ENCODE measurements around the gene CYBC1. TPM values are rescaled to one million over a fixed set of nuclear protein-coding genes. Genes with fewer than 3 reads are reported as not detected.

The CYBC1 gene
- total and polyA plus RNA-seq, 2 of the 4 experiments (the other 2 are of a cell fraction), result 75.1 to 76.7 TPM

DNA sequence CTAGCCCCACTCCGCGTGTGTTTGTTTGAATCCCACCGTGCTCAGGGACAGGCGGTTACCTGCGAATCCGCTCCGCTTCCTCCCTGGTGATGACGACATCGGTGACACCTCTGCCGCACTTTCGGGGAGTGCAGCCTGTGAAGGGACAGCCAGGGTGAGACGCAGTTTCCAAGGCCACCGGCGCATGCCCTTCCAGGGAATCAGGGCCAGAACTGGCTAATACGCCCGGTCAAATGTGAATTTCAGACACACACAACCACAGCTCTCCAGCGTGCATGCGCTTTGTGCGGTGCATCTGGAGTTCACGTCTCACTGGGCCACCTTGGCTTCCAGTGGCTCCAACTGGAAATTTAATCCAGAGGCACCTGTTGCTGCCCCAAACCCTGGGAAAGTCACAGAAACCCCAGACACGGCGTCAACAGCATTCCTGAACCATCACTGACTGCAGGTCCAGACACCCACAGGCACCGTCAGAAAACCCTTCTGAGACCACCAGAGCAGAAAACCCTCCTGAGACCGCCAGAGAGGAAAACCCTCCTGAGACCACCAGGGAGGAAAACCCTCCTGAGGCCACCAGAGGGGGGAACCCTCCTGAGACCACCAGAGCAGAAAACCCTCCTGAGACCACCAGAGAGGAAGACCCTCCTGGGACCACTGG lies 39.0 kb downstream of the CYBC1 start:
- Histone ChIP-seq H3K36me3 (ENCODE audit: control insufficient read depth, insufficient read depth, low read length) (no peaks in the 10 kb centered on the region), H3K14ac (replicated peaks; ENCODE audit: low read depth, low read length) (no peak overlapping the region), H4K8ac (ENCODE audit: low read depth in 2 of 2, low read length in 2 of 2) (no peak overlapping the region), H2AK9ac (replicated peaks; ENCODE audit: low read depth, low read length, poor library complexity) (no peak overlapping the region), H3K4ac (ENCODE audit: low read depth, low read length) (no peak overlapping the region), H3K79me1 (ENCODE audit: low read depth in 1 of 2, low read length in 2 of 2) (peaks cover 0 to 16% of the 10 kb centered on the region in 2 experiments; a peak in 2 of 4 replicates), H3K4me2 (ENCODE audit: low read depth, low read length) (no peak overlapping the region), H2AFZ (replicated peaks; ENCODE audit: low read length, poor library complexity) (no peak overlapping the region), H3K9ac (ENCODE audit: low read depth, low read length) (no peak overlapping the region), H2BK120ac (ENCODE audit: low read depth, low read length) (no peak overlapping the region), H3K9me1 (ENCODE audit: insufficient read depth, low read length) (no peaks in the 10 kb centered on the region), H2BK15ac (ENCODE audit: low read depth, low read length) (no peak overlapping the region), H4K91ac (ENCODE audit: insufficient read depth, low read depth, low read length) (no peak overlapping the region), H4K20me1 (ENCODE audit: insufficient read depth, low read length) (peaks cover 19% of the 10 kb centered on the region), H3K23ac (ENCODE audit: low read depth, low read length) (no peak overlapping the region), H2AK5ac (ENCODE audit: low read depth, low read length) (no peak overlapping the region), H3K4me1 (ENCODE audit: control insufficient read depth, insufficient read depth, low read length) (no peaks in the 10 kb centered on the region), H2BK5ac (ENCODE audit: low read depth, low read length, poor library complexity, severe bottlenecking) (no peak overlapping the region), H3K27ac (ENCODE audit: insufficient read depth, low read length) (no peak overlapping the region), H2BK20ac (ENCODE audit: low read depth, low read length) (no peak overlapping the region), H4K5ac (ENCODE audit: low read depth, low read length) (no peak overlapping the region), H3K9me3 (ENCODE audit: control insufficient read depth, insufficient read depth, low read length) (no peaks in the 10 kb centered on the region), H3K18ac (ENCODE audit: low read depth, low read length) (no peak overlapping the region), H3K27me3 (ENCODE audit: control insufficient read depth, insufficient read depth, low read length) (no peaks in the 10 kb centered on the region), H3K4me3 (ENCODE audit: insufficient read depth, low read depth, low read length) (no peak overlapping the region), H3K56ac (ENCODE audit: extremely low read depth, insufficient read depth, low read length) (no peak overlapping the region)
- dilution Hi-C loops (cut with HindIII; ENCODE audit: low sequenced_read_pairs, unreplicated experiment) (no loop called here), intact Hi-C loops (cut with micrococcal nuclease) (loop anchor here (5.0 kb wide), 1 partner anchor 169 kb away; no protein-coding TSS in a partner anchor), in situ Hi-C loops (cut with MboI; ENCODE audit: low sequenced_read_pairs) (no loop called here)
- no peak for TF ChIP-seq POLR2A (IDR thresholded peaks at IDR 0.05; ENCODE audit: low read depth, low read length)
- no peak for TF ChIP-seq MAFK (IDR thresholded peaks at IDR 0.05; ENCODE audit: low read depth, low read length)
- TF ChIP-seq MXI1 (IDR thresholded peaks at IDR 0.05; ENCODE audit: borderline replicate concordance, low read depth, low read length), result no peak
- no peak for TF ChIP-seq FOS (IDR thresholded peaks at IDR 0.05; ENCODE audit: low read depth, low read length)
- TF ChIP-seq CEBPB (IDR thresholded peaks at IDR 0.05; ENCODE audit: low read depth, low read length), result no peak
- no peak for TF ChIP-seq BHLHE40 (IDR thresholded peaks at IDR 0.05; ENCODE audit: low read depth, low read length)
- TF ChIP-seq RAD21 (IDR thresholded peaks at IDR 0.05; ENCODE audit: low read length), result no peak
- TF ChIP-seq, protein P1, sequence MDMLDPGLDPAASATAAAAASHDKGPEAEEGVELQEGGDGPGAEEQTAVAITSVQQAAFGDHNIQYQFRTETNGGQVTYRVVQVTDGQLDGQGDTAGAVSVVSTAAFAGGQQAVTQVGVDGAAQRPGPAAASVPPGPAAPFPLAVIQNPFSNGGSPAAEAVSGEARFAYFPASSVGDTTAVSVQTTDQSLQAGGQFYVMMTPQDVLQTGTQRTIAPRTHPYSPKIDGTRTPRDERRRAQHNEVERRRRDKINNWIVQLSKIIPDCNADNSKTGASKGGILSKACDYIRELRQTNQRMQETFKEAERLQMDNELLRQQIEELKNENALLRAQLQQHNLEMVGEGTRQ (IDR thresholded peaks at IDR 0.05; ENCODE audit: low read depth, low read length), result no peak
- TF ChIP-seq, protein P2, sequence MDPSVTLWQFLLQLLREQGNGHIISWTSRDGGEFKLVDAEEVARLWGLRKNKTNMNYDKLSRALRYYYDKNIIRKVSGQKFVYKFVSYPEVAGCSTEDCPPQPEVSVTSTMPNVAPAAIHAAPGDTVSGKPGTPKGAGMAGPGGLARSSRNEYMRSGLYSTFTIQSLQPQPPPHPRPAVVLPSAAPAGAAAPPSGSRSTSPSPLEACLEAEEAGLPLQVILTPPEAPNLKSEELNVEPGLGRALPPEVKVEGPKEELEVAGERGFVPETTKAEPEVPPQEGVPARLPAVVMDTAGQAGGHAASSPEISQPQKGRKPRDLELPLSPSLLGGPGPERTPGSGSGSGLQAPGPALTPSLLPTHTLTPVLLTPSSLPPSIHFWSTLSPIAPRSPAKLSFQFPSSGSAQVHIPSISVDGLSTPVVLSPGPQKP (IDR thresholded peaks at IDR 0.05; ENCODE audit: borderline replicate concordance, low read depth, low read length), result no peak
- no peak for TF ChIP-seq CHD1 (IDR thresholded peaks at IDR 0.05; ENCODE audit: low read depth, low read length)
- TF ChIP-seq, protein P3, sequence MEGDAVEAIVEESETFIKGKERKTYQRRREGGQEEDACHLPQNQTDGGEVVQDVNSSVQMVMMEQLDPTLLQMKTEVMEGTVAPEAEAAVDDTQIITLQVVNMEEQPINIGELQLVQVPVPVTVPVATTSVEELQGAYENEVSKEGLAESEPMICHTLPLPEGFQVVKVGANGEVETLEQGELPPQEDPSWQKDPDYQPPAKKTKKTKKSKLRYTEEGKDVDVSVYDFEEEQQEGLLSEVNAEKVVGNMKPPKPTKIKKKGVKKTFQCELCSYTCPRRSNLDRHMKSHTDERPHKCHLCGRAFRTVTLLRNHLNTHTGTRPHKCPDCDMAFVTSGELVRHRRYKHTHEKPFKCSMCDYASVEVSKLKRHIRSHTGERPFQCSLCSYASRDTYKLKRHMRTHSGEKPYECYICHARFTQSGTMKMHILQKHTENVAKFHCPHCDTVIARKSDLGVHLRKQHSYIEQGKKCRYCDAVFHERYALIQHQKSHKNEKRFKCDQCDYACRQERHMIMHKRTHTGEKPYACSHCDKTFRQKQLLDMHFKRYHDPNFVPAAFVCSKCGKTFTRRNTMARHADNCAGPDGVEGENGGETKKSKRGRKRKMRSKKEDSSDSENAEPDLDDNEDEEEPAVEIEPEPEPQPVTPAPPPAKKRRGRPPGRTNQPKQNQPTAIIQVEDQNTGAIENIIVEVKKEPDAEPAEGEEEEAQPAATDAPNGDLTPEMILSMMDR (conservative IDR thresholded peaks at IDR 0.05; ENCODE audit: low read depth, low read length), result no peak
- TF ChIP-seq MAZ (IDR thresholded peaks at IDR 0.05; ENCODE audit: borderline replicate concordance, low read depth, low read length), result no peak
- TF ChIP-seq NFE2L2 (IDR thresholded peaks at IDR 0.05; ENCODE audit: low read depth, low read length), result no peak
- TF ChIP-seq SMC3 (IDR thresholded peaks at IDR 0.05; ENCODE audit: low read depth, low read length), result no peak
- 95% methylated on average over 11 of the region's 24 CpGs; no CpG with 5 or more reads in 1 of the 2 experiments for WGBS, 2 experiments (ENCODE audit: extremely low coverage in 2 of 2, insufficient read length in 1 of 2)
- ChIA-PET CTCF (no interaction called here), POLR2A (ENCODE audit: unreplicated experiment) (no interaction called here)
- DNase-seq (no peak), ATAC-seq (ENCODE audit: low read depth) (no peak)
- BruUV-seq (replicated peaks), result no TSS peak

All from IMR-90 (cell line).